SKM-1 treated with dmso at 0.1 percent for 144 hours (cell line): ENCODE measurements around the gene HCN1.
"Not testable (repeated sequence)": the region's sequence is repeated elsewhere in the genome, so short reads cannot be mapped to it uniquely, and the experiment has no call there.

ENCODE experiments used
- DNase-seq: peaks from one replicate; lab custom pipeline; 2025; ENCODE audit not compliant: unreplicated experiment; lab: John Stamatoyannopoulos, UW

HCN1 gene

GRCh38 chr5:45622365-45622764 is 73.8 kb downstream of the HCN1 start:
- no peak for DNase-seq

DNA sequence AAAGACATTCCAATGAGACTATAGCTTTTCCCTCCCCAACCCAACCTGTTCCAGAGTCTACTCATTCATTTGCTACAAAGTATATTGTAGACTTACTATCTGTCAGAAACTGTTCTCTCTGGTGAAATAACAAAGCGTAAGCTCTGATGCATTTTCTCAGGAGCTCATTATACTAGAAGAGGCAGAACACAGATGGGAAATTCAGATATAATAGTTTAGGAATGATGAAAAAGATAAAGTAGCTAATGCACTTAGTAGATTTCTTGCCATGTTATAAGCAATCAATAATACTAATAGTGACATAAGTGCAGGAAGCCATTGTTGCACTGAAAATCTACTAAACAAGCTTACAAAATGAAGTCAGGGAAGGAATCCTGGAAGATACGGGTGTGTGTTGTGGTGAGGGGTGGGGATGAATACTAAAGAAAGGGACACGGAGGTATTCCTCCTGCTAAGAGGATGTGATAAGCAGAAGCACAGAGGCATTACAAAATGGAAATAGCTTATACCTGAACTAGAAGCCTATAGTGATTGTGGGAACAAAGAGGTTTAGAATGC is 78.2 kb downstream of the HCN1 start:
- DNase-seq = no peak

GRCh38 chr5:45609661-45610060 is 86.5 kb downstream of the HCN1 start:
- peak; percentile 14 for DNase-seq

DNA sequence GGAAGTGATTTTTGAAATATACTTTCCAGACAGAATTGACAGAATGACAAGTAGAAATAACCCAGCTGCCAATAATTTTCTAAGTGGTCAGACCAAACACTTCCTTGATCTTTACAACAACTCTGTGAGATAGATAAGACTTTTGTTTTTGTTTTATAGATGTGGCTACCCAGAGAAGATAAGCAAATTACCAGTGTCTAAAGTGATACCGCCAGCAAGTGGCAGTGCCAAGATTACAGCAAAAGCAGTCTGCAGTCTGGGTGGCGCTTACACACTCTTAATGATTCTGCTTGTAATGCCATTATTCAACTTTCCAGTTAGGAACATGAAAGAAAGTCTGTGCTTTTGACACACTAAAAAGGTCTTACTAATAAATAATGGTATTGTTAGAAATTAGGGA is 92.1 kb downstream of the HCN1 start:
- DNase-seq = no peak

DNA sequence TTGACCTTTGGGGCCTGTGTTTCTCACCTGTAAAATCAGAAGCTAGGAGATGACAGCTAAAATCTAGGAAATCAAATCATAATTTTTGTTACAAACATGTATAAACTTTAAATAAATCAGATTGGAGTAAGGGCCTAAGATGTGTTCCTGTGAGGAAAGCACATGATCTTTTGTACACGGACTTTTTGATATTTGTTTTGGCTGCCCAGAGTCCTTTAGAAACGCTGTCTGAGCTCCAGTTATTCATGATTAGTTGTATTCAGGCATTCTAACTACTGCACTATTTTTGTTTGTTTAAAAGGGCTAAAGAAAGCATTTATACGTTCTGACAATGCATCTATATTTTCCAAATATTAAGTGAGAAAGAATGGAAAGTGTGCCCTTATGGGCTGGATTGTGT is 94.8 kb downstream of the HCN1 start:
- no peak for DNase-seq

DNA sequence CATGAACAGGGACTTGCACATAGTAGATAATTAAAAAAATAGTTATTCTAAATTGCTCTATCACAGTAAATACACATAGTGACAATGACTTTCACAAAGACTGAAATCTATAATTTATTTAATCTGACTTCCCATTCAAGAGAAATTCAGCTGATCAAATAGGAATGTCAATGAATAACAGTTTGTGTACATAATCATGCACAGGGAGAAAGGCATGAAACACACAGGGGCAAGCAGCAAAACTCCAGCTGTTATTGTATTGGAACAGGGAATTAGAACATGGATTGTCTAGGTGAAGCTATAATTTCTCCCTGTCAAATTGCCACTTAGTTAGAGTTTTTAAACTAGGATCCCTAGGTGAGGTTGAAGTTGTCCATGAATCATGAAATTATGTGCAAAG is 99.9 kb downstream of the HCN1 start:
- no peak for DNase-seq

GRCh38 chr5:45586001-45586400 is 110.2 kb downstream of the HCN1 start:
- DNase-seq = not testable (repeated sequence)

DNA sequence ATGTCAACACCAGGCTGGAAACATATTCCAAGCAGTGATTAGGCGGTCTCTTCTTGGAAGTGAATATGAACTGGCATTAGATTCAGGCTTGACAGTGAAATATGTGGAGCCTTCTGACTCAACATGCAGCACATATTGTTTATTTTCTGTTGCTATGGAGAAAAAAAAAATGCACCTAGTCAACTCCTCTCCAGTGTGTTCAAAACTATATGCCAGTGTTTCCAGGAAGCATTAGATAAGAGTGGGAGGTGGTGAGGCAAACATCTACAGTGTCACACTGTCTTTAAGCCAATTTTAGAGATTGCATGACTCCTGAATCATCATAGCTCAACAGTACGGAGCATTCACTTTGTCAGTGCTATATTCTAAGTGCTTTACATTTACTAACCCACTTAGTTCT is 117.9 kb downstream of the HCN1 start:
- no peak for DNase-seq

GRCh38 chr5:45568813-45569212 is 127.4 kb downstream of the HCN1 start:
- DNase-seq = no peak

- DNase-seq = no peak
These were observed 153.8 kb downstream of the HCN1 start for GRCh38 chr5:45542421-45542820.

- DNase-seq = no peak
These were observed 162.5 kb downstream of the HCN1 start for GRCh38 chr5:45533663-45534062.

- DNase-seq = no peak
These were observed 163.2 kb downstream of the HCN1 start for GRCh38 chr5:45532826-45533624.

- DNase-seq = peak; percentile 10
These were observed 175.1 kb downstream of the HCN1 start for GRCh38 chr5:45521067-45521466.

DNA sequence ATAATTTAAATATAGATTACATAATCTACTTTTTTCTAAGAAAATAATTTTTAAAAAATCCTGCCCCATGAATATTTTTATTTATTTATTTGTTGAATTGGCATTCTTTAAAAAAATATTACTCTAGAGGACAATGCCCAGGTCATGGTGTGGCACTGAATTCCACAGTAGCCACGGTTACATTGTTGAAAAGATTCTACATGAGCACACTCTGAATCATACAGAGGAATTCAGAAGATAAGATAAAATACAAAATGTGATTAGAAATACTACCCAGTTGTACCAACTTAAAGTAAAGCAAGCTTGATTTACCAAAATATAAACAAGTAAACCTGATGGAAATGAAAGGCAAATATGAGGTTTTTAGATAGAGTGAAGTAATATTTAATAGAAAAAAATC is 183.7 kb downstream of the HCN1 start:
- no peak for DNase-seq

GRCh38 chr5:45509371-45509770 is 186.8 kb downstream of the HCN1 start:
- no peak for DNase-seq

DNA sequence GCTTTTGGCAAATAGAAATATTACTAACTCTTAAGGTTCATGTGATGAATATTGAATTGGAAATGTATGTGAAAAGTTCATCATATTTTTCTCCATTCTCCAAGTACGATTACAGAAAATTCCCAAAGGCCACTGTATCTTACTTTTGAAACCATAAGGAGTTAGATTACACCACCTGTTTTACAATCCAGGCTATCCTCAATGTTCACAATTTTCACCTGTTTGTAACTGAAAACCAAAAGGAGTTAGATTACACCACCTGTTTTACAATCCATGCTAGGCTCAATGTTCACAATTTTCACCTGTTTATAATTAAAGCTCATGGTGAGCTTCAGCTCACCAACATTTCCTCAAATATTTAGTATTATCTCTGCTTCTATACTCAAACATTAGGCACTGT is 188.0 kb downstream of the HCN1 start:
- no peak for DNase-seq

DNA sequence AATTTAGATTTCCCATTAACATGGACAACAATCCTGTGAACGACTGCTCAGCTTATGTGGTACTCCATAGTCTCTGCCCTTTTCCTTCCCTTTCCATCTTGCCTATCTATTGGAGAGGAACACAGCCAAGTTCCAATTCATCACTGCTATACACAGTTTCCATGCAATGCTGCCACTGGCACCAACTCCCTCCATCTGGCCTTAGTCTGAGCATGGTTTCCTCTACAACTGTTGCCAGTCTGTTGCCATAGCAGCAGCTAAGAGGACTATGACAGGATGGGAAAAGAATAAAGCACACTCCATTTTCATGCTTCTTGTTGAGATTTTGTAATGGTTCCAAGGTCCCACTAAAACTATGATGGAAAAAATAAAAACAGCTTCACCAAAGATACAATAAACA is 189.0 kb downstream of the HCN1 start:
- no peak for DNase-seq

DNA sequence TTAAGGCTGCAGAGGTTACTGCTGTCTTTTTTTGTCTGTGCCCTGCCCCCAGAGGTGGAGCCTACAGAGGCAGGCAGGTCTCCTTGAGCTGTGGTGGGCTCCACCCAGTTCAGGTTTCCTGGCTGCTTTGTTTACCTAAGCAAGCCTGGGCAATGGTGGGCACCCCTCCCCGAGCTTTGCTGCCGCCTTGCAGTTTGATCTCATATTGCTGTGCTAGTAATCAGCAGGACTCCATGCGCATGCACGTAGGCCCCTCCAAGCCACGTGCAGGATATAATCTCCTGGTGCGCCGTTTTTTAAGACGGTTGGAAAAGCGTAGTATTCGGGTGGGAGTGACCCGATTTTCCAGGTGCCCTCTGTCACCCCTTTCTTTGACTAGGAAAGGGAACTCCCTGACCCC is 197.2 kb downstream of the HCN1 start:
- not testable (repeated sequence) for DNase-seq

DNA sequence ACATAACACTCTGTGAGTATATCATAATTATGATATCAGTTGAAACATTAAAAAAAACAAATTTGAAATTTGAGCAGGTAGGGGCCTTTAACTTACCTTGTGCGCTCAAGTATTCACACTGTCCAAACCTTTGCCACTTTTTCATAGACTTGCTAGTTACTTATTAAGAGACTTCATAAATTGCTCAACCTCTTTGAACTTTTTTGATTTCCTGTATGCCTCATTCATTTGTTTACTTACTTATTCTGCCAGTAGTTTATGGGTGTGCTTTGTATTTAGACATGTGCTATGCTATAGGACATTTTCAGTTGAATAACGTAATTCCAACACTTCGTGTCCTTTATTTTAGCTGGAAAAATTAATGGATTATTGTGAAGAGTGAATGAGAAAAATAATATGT is 204.8 kb downstream of the HCN1 start:
- no peak for DNase-seq

- no peak for DNase-seq
These were observed 211.4 kb downstream of the HCN1 start for GRCh38 chr5:45484781-45485180.

DNA sequence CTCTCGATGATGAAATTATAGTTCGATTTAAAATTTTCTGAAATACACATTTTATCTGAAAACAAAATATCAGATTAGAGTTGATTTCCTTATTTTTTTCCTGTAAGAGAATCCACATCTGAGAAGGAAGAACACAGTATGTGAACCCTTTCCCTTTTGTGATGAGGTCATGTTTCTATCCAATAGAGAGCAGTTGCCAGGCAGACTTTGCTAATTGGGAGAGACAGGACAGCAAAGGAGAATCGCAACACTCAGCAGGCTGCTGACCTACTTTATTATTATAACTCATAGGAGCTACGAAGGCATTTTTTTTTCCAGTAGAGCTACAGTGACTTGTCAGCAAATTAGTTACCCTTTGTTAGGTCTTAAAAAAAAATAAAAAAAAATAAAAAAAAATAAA is 242.1 kb downstream of the HCN1 start:
- DNase-seq = peak; percentile 20

DNA sequence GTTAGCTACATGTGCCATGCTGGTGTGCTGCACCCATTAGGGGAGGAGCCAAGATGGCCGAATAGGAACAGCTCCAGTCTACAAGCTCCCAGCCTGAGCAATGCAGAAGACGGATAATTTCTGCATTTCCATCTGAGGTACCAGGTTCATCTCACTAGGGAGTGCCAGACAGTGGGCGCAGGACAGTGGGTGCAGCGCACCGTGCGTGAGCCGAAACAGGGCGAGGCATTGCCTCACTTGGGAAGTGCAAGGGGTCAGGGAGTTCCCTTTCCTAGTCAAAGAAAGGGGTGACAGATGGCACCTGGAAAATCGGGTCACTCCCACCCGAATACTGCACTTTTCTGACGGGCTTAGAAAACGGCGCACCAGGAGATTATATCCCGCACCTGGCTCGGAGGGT is 251.3 kb downstream of the HCN1 start:
- not testable (repeated sequence) for DNase-seq

GRCh38 chr5:45440466-45440865 is 255.7 kb downstream of the HCN1 start:
- DNase-seq = no peak
